ENCODE measurements around the gene CUX1.
"Not testable (repeated sequence)": the region's sequence is repeated elsewhere in the genome, so short reads cannot be mapped to it uniquely, and the experiment has no call there.

The CUX1 gene

GRCh38 chr7:102214477-102215072, 397.1 kb downstream of the CUX1 start:
- no peak for DNase-seq (ENCODE audit: low read depth in 3 of 3)

- no peak for DNase-seq (ENCODE audit: low read depth in 3 of 3)
Measured at GRCh38 chr7:102215256-102215655, 397.8 kb downstream of the CUX1 start.

- no peak for DNase-seq (ENCODE audit: low read depth in 3 of 3)
Measured at GRCh38 chr7:102215711-102216110, 398.3 kb downstream of the CUX1 start.

GRCh38 chr7:102216573-102217314, 399.3 kb downstream of the CUX1 start:
- no peak for DNase-seq (ENCODE audit: low read depth in 3 of 3)

GRCh38 chr7:102220229-102220850, 402.9 kb downstream of the CUX1 start:
- no peak for DNase-seq (ENCODE audit: low read depth in 3 of 3)

GRCh38 chr7:102220960-102221800, 403.8 kb downstream of the CUX1 start:
- DNase-seq (ENCODE audit: low read depth in 3 of 3) = no peak

- no peak for DNase-seq (ENCODE audit: low read depth in 3 of 3)
Measured at GRCh38 chr7:102221961-102222360, 404.5 kb downstream of the CUX1 start.

GRCh38 chr7:102222445-102222844, 405.0 kb downstream of the CUX1 start:
- DNase-seq (ENCODE audit: low read depth in 3 of 3) = no peak

GRCh38 chr7:102223184-102223583, 405.8 kb downstream of the CUX1 start:
- no peak for DNase-seq (ENCODE audit: low read depth in 3 of 3)

- DNase-seq (ENCODE audit: low read depth in 3 of 3) = no peak
Measured at GRCh38 chr7:102225025-102225424, 407.6 kb downstream of the CUX1 start.

GRCh38 chr7:102227371-102227770, 409.9 kb downstream of the CUX1 start:
- DNase-seq (ENCODE audit: low read depth in 3 of 3) = no peak

- no peak for DNase-seq (ENCODE audit: low read depth in 3 of 3)
Measured at GRCh38 chr7:102228935-102229334, 411.5 kb downstream of the CUX1 start.

- DNase-seq (ENCODE audit: low read depth in 3 of 3) = not testable (repeated sequence)
Measured at GRCh38 chr7:102230162-102230561, 412.7 kb downstream of the CUX1 start.

- no peak for DNase-seq (ENCODE audit: low read depth in 3 of 3)
Measured at GRCh38 chr7:102230593-102230992, 413.2 kb downstream of the CUX1 start.

GRCh38 chr7:102232611-102233286, 415.3 kb downstream of the CUX1 start:
- no peak for DNase-seq (ENCODE audit: low read depth in 3 of 3)

- DNase-seq (ENCODE audit: low read depth in 3 of 3) = no peak
Measured at GRCh38 chr7:102234131-102234530, 416.7 kb downstream of the CUX1 start.

GRCh38 chr7:102234801-102235550, 417.6 kb downstream of the CUX1 start:
- DNase-seq (ENCODE audit: low read depth in 3 of 3) = no peak

GRCh38 chr7:102236102-102236501, 418.7 kb downstream of the CUX1 start:
- no peak for DNase-seq (ENCODE audit: low read depth in 3 of 3)

GRCh38 chr7:102236592-102237287, 419.3 kb downstream of the CUX1 start:
- DNase-seq (ENCODE audit: low read depth in 3 of 3) = peak; percentile 10 to 40 (median 27)

GRCh38 chr7:102239206-102239820, 421.9 kb downstream of the CUX1 start:
- DNase-seq (ENCODE audit: low read depth in 3 of 3) = no peak

Data from stimulated activated CD4-positive, alpha-beta T cell treated with anti-CD3 and anti-CD28 coated beads, TNF-alpha, amount 100 ng/mL, for 48 hours (primary cell).